GM19193 (cell line): ENCODE results near the gene AMOT.

Experiments used
- POLR2A ChIP-seq: IDR thresholded peaks from 4 replicates; pipeline ENCODE4 v1.6.1; 2011; ENCODE audit not compliant: insufficient read depth, insufficient read length; ENCODE audit errors: extremely low read depth

AMOT gene

GRCh38 chrX:112784692-112785091, 55.9 kb downstream of the AMOT start:
- TF ChIP-seq POLR2A, result no peak

- no peak for TF ChIP-seq POLR2A
These were observed 61.5 kb downstream of the AMOT start for GRCh38 chrX:112779139-112779538.

- no peak for TF ChIP-seq POLR2A
These were observed 65.9 kb downstream of the AMOT start for GRCh38 chrX:112774651-112775293.

DNA sequence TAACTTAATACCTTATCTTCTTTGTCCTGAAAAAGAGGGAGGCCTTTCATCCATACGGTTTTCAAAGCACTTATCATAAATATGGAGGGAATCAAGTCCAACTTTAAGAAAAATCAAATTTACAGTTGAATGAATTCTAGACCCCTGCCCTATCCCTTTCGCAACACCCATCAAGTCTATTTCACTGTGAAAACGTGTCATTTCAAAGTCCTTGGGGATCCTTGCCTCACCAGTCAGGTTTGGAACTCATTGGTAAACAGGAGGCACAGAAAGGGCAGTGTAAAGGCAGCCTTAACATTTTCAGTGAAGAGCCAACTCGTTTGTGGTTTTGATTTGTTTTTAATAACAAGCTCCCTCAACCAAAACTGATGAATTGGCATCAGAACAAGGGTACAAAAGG, 66.5 kb downstream of the AMOT start:
- TF ChIP-seq POLR2A, result no peak

DNA sequence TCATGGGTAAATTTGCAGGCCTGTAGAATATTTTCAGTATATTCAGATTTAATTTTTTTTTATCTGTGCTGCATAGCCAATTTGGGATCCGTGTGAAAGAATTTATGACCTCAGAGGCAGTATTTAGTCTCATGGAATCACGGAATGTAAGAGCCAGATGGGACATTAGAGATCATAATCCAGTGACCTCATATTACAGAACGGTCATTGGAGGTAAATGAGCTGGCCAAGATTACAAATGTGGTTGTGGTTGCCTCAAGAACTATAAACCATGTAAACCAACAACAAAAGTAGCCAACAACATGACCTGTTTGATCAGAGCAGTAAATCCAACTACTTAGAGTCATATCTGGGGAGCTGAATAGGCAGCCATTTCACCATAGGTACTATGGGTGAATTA, 71.6 kb downstream of the AMOT start:
- no peak for TF ChIP-seq POLR2A

GRCh38 chrX:112768563-112768962, 72.1 kb downstream of the AMOT start:
- no peak for TF ChIP-seq POLR2A

DNA sequence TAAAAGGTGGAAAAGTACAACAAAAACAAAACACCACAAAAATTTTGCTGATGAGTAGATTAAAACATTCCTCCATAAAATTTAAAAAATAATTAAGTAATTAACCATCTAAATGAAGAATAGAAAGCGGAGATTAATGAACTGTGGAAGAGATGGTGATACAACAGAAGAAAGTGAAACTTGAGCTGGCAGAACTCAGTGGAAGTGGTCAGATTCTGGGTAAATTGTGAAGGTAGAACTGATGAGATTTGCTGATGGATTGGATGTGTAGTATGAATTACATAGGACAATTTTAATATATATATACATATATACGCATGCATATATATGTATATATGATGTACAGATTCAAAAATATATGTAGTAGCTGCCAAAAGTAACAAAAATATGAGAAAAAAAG, 73.9 kb downstream of the AMOT start:
- TF ChIP-seq POLR2A, result no peak

GRCh38 chrX:112761242-112762207, 79.1 kb downstream of the AMOT start:
- no peak for TF ChIP-seq POLR2A

- TF ChIP-seq POLR2A, result no peak
These were observed 79.9 kb downstream of the AMOT start for GRCh38 chrX:112760697-112761096.

- TF ChIP-seq POLR2A, result no peak
These were observed 80.7 kb downstream of the AMOT start for GRCh38 chrX:112759966-112760365.

- TF ChIP-seq POLR2A, result no peak
These were observed 81.1 kb downstream of the AMOT start for GRCh38 chrX:112759512-112759911.

DNA sequence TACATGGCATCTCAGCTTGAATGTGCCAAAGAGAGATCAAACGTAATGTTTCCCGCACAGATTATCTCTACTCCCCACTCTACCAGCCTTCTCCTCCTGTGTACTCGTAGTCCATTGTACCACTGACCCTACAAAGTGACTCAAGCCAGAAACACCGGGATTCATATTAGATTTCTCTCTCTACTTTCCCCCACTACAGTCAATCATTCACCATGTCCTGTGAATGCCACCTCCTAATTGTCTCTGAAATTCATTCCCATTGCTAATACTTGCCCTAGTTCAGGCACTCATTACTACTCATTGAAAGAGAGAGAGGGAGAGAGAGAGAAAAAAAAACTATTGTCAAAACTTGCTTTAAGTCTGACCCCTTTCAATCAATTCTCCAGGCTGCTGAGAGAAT, 82.7 kb downstream of the AMOT start:
- no peak for TF ChIP-seq POLR2A

- TF ChIP-seq POLR2A, result no peak
These were observed 87.5 kb downstream of the AMOT start for GRCh38 chrX:112753116-112753515.

- no peak for TF ChIP-seq POLR2A
These were observed 89.6 kb downstream of the AMOT start for GRCh38 chrX:112751076-112751475.

DNA sequence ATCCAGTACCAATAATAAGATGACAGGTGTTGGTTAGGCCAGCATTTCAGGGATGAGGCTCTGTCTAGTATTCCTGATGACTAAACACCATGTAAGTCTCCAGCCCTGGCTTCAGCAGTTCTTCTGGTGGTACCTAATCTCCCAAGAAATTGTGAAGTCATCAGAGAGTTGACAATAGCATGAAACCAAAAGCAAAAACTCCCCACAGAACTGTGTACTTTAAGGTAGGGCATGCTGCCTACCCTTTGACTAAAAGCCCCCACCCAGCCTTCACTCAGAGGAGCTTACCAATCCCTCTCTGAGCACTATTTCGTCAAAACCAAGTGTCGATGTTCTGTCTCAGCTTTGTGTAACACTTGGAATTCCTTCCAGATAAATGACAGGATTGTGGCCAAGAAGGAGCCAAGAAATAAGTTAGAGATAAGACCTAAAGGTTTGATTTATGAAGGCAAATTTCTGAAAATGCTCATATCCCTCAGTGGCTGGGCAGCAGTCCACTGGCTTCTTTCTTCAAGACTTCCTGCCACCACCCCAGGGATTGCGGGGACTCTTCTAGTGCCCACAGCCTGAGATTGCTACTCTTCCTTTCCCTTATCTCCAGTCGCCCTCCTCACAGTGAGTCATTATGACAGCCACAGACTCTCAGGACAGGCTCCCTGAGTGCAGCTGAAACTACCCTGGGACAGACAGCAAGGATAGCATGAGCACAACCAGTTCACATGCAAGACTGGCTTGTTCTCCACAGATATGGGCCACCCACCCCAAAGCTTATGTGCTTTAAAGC, 93.6 kb downstream of the AMOT start:
- TF ChIP-seq POLR2A, result no peak
